Stimulated activated CD4-positive, alpha-beta T cell treated with anti-CD3 and anti-CD28 coated beads, Interleukin-12 subunit alpha, Interleukin-12 subunit beta, amount 100 ng/mL, for 24 hours (primary cell): ENCODE measurements around the gene MARVELD1.

ENCODE experiments used
- DNase-seq, 2 experiments: peaks; one replicate each; pipeline ENCODE4 v3.0.0-alpha.2; 2020; ENCODE audit warnings: low read depth in 2 of 2

MARVELD1 gene

DNA sequence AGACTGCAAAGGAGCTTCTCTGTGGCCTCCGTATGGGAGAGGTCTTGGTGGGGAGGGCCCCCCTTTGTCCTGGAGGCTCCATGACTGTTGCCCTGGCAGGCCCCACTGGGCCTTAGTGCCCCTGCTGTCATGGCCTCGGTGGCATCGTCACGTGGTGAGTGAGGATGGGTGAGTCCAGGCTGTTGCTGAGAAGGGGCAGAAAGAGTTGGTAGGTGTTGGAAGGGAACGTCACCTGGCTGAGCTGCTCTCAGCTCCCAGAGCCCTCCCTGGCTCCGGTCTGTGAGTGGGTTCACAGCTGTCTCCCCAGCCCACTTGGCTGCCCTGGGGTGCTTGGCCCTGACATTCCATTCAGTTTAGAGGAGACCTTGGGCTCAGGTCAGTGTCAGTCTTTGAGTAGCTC, 42.2 kb downstream of the MARVELD1 start:
- no peak for DNase-seq

DNA sequence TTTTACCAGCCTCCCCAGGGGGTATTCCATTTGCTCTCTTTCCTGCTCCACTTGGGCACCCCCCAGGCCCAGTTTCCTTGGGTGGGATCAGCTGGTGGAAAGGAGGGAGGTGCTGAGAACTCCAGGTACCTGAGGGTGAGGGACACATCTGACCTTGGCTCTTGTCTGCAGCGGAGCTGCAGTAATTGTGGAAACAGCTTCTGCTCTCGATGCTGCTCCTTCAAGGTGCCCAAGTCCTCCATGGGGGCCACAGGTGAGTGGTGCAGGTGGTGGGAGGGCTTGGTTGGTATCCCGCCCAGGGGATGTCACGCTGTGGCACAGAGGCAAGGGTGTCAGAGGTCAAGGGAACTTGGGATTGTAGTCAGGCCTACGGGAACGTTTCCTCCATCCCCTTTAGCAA, 43.9 kb downstream of the MARVELD1 start:
- DNase-seq: no peak

DNA sequence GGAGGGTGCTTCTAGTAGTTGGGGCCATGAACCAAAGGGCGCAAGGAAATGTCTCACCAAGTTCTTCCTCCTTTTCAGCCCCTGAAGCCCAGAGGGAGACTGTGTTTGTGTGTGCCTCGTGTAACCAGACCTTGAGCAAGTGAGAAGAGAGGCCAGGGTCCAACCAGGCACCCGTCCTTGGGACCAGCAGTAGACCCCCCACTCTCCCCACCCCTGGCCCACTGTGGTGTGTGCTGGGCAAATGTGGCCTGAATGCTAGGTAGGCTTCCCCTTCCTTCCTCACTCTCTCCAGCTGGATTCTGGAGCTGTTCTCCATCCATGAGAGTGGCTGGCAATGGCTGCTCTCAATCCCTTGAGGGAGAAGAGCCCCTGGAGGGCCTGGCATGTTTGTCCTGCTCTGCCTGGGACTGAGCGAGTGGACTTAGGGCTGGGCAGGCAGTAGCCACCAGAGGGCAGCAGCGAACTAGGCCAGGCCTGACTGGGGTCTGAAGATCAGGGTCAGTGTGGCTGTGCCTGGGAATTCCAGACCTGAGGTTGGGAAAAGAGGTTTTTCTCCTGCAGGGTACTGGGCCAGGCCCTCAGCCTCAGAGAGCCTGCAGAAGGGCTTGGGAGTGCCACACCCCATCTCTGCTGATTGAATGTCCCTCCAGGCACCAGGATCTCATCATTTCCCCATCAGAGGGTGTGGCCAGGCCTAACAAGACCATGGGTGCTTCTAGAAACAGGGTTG, 45.8 kb downstream of the MARVELD1 start:
- DNase-seq: no peak

DNA sequence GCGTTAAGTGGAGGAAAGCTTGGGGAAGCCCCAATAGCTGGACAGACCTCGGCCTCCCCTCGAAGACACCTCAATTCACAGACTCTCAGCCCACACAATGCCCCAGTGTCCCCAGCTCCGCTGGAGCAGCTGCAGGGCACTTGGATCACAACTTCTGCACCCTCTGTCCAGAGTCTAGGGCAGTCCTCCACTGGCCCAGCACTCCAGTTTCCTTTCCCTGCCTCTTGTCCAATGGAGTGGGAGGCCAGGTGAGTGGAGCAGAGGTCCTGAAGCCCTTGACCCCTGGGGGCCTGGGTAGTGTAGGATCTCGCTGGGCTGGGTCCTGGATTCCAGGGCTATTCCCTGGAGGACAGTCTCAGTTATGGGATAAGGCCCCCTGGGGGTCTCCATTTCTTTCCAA, 46.4 kb downstream of the MARVELD1 start:
- no peak for DNase-seq

DNA sequence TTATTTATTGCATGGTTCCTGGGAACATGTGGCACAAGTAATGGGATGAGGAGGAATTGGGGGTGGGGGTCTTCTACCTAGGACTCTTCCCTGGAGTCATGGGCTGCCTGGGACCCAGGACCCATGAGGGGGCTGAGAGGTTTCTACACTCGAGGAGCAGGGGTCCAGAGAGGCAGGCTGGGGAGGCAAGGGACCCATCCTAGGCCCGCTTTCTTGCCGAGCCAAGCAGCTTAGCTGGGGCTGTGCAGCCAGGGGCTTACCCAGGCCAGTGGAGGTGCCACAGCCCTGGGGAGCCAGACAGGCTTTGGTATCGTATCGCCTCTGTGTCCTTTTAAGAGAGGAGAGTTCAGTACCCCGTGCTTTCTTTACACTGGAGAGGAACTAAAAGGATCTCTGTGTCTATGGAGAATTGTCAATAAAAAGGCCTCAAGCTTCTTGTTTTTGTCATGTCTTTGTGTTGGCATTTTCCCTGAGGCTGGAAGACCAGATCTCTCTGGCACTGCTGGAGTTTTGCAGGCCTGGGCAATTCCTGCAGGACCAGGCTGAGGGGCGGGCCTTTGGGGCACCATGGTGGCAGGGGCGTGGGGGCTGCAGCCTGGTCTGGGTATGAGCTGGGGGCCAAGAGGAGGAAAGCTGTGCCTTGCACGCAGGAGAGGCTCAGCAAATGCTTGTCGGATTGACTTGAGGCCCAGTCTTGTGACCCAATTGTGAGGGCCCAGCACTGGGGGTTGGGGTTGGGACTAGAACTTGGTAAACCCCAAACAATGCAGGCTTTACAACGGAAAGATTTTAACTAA, 47.1 kb downstream of the MARVELD1 start:
- DNase-seq: no peak

DNA sequence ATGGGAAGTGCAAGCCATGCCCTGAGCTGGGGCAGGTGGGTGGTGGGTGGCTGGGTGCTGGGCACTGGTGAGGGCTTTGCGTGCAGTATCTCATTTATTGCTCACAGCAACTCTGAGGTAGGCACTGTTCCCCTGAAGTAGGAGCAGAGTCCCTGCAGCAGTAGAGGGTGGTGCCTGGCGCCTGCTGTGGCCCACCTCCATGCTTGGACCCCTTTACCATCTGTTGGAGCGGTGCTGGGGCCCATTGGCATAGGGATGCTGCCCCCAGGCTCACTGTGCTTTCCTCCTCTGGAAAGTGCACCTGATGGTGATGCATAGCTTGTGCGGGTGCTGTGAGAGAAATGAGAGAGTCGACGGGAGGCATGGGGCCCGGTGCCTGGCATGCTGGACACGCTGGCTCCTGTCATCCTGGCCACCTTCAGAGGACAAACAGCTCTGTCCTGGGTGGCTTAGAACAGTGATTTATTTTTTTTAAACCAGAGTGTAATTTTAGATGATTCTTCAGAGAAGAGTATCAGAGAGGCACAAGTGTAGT, 47.9 kb downstream of the MARVELD1 start:
- DNase-seq: no peak

DNA sequence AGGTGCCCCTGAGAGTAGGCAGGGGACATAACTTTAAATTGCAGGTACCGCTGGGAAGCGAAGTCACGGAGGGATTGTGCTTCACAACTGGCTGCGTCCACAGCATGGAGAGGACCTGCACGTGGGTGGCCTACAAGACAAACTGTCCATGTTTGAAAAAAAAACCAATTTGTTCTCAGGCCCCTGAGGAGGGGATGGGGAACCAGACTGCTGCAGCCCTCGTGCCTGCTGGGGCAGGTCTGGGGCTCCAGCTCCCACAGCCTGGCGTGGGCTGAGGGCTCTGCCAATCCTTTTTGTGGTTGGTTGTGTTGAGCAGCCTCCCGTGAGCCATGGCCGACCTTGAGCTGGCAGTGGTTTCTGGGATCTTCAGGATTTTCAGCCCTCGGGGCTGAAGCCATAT, 48.5 kb downstream of the MARVELD1 start:
- DNase-seq: no peak

DNA sequence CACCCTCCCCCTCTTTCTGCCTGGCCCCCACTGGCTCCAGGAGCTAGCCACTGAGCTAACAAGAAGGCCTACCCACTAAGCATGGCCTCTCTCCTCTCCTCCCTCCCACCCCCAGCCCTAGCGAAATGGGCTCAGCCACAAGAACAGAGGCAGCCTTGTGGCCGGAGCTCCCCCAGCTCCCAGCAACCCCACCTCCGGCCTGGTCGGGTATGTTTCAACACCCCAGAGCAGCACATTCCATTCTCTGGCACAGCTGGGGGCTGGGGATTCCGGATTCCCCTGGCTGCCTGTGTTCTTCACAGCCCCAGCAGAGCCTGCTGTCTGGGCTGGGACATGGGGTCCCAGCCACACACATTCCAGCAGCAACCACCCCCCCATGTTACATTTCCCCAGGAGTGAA, 49.3 kb downstream of the MARVELD1 start:
- DNase-seq: no peak

DNA sequence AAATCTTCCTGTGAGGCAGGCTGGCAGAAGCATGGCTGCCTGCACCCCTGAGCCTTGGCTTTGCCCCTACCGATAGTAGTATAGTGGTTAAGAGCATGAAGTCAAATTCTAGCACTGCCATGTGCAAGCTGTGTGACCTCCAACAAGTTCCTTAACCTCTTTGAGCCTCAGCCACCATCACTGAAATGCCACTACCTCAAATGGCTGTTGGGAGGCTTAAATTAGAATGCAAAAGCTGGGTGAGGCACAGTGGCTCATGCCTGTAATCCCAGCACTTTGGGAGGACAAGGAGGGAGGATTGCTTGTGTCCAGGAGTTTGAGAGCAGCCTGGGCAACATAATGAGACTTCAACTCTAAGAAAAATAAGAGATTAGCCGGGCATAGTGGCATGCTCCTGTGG, 49.9 kb downstream of the MARVELD1 start:
- DNase-seq: no peak

DNA sequence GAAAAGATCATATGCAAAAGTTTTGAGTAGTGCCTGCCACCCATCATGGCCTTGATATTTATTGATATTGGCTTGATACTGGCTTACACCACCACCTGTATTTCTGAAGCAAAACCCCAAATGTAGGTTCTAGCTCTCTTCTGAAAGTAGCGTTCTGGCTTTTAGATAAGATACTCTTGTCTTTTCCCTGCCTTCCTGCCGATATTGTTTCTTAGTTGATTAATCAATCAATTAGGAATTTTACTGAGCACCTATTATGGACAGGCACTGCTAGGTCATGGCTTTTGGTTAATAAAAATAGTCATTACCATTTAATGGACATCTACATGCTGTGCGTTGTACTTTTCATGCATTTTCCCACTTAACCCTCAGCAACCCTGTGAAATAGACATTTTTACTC, 50.4 kb downstream of the MARVELD1 start:
- DNase-seq: no peak

DNA sequence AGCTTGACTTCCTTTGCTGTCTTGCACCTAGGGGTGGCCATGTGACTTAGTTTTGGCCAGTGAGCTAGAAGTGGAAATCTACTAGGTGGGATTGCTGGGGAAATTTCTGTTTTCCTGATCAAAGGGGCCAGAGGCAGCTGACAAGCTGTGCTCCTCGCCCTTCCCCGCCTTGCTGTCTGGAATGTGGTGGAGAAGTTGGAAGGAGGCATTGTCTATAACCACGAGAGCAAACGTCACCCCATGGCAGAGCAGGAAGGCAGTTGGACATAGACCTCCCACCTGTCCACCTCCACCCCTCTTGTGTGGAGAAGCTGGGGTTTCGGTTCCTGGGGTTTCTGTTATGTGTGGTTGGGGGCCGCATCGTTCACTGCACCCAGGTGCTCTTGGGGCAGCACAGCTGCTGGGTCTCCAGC, 51.0 kb downstream of the MARVELD1 start:
- DNase-seq: no peak

DNA sequence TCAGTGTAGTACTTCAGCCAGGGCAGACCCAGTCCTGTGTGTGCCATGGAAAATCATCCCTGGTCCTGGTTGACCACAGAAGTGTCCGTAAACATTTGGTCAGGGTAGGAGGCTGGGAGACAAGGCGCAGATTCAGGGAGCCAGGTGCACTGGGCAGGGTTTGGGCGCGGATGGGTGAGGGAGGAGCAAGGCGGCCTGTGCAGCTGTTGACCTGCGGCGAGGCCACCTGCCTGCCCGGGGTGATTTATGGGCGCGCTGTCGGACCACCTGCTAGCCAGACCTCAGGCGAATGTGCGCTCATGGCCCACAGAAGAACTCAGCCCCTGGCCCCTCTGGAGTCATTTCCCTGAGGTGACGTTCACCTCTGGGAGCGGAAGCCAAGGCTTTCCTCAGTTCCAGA, 51.7 kb downstream of the MARVELD1 start:
- no peak for DNase-seq

DNA sequence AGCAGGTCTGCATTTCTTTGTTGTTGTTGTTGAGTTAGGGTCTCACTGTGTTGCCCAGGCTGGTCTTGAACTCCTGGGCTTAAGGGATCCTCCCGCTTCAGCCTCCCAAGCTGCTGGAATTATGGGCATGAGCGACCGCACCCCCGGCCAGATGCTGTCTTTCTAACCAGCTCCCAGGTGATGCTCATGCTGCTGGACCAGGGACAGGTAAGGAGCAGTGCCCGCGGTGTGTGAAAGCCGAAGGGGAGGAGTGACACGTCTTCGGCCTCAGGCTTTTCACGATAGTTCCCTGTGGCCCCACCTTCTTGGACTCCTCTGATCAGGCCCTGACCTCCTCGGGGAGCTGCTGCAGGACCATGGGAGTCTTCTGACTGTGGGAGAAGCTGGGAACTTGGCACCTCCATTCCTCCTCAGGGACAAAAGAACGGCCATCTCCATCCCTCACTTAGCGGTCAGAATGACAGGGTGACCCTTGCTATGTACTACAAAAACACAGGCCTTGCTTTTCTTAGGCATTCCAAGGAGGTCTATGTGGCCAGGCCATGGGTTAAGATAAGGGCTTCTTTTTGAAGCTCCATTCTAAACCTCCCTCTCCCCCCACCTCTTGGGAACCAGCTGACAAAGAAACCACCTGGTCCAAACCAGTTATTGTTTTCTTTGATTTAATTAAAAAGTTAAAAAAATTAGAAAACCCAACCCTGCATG, 52.7 kb downstream of the MARVELD1 start:
- DNase-seq: no peak

DNA sequence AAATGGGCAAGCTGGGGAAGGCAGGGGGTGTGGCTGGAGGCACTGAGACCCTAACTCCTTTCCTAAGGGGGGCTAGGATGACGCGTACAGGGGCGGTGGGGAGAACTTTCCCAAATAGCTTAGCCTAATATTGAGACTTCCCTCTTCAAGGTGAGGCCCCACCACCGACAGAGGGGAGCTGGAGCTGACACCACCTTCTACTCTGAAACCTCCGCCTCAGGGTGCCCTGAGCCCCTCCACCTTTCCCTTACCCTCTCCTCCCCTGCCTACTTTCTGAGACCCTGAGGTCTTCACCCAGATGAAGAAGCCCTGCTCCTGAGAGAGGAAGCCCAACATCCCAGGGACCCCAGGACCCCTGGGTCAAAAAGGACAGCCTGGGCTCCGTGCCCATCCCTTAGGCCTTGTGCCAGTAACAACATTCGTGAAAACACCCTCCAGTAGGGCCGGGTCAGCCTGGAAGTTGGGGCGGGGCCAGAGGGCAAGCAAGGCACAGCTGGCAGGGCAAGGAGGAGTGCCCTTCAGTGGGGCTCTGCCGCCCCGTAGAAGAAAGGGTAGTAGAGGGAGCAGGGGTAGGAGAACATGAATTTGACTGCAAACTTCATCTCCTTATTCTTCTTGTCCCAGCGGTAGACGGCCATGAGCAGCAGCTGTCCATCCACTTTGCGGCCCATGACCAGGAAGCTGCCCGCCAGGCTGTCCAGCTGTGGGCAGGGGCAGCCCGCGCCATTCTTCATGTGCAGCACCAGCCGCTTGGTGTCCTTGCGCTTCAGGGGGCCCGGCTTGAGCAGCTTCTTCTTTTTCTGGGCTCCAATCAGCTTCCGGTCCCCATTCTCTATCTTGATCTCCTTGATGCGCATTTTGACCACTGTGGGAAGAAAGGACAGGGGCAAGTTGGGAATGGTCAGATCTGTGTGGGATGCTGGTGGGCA, 53.7 kb downstream of the MARVELD1 start:
- no peak for DNase-seq
